Peyer's patch (tissue), 4 donors: ENCODE results near the gene CASZ1.

Experiments
- POLR2A ChIP-seq, 2 donors: fragments of 450-650 bp; IDR thresholded peaks; one replicate each; pipeline ENCODE4 v1.5.1; 2017; ENCODE audit warnings: antibody characterized with exemption in 2 of 2, mild to moderate bottlenecking in 2 of 2, moderate library complexity in 2 of 2
- TF ChIP-seq, protein P1 (sequence below), 6 experiments: fragments of 450-650 bp in 4 of 6; fragments of 200-600 bp in 2 of 6; sonication (generic) in 1 of 6; IDR thresholded peaks; one replicate each; pipeline ENCODE4 v1.5.1; 2017 to 2019; ENCODE audit warnings: antibody characterized with exemption in 6 of 6, mild to moderate bottlenecking in 3 of 6, moderate library complexity in 1 of 6

- TF ChIP-seq, protein P1, sequence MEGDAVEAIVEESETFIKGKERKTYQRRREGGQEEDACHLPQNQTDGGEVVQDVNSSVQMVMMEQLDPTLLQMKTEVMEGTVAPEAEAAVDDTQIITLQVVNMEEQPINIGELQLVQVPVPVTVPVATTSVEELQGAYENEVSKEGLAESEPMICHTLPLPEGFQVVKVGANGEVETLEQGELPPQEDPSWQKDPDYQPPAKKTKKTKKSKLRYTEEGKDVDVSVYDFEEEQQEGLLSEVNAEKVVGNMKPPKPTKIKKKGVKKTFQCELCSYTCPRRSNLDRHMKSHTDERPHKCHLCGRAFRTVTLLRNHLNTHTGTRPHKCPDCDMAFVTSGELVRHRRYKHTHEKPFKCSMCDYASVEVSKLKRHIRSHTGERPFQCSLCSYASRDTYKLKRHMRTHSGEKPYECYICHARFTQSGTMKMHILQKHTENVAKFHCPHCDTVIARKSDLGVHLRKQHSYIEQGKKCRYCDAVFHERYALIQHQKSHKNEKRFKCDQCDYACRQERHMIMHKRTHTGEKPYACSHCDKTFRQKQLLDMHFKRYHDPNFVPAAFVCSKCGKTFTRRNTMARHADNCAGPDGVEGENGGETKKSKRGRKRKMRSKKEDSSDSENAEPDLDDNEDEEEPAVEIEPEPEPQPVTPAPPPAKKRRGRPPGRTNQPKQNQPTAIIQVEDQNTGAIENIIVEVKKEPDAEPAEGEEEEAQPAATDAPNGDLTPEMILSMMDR (IDR thresholded peaks at IDR 0.05), result peak in 2 of 6 experiments; percentile 8 to 17
- no peak for TF ChIP-seq POLR2A (IDR thresholded peaks at IDR 0.05)
Measured at GRCh38 chr1:10753299-10753698, 43.1 kb downstream of the CASZ1 start.
